Measurements from ENCODE around the gene PAQR5.

GRCh38 chr15:69293741-69294615 lies 4.7 kb upstream of the PAQR5 start:
- TF ChIP-seq EZH2 (IDR thresholded peaks at IDR 0.05; ENCODE audit: low read depth) (no peak), CTCF (conservative IDR thresholded peaks at IDR 0.05) (no peak)
